AG08396 (cell line): ENCODE measurements around the gene NEGR1.

ENCODE experiments used
- DNase-seq: peaks from one replicate; pipeline ENCODE4 v3.0.0; 2012; ENCODE audit warnings: low spot score, mixed read lengths

NEGR1 gene

GRCh38 chr1:71850515-71850914, 431.8 kb downstream of the NEGR1 start:
- no peak for DNase-seq

GRCh38 chr1:71843012-71843411, 439.3 kb downstream of the NEGR1 start:
- no peak for DNase-seq

GRCh38 chr1:71839876-71840275, 442.5 kb downstream of the NEGR1 start:
- no peak for DNase-seq

DNA sequence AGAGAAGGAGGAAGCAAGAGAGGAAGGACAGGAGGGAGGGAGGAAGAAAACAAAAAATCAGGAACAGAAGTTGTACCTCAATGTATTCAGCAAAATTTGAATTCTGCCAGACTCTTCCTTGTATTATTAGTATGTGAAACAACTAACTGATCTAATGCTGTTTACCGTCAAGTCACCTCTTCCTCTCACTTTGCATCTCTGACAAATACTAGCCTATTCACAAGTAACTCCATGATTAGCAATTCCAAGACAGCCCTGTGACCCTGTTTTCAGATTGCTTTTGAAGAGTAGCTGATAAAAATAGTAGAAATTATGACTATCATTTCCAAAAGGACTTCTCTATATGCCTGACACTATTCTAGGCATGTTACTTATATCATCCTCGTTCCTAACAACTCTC, 445.4 kb downstream of the NEGR1 start:
- DNase-seq: no peak

DNA sequence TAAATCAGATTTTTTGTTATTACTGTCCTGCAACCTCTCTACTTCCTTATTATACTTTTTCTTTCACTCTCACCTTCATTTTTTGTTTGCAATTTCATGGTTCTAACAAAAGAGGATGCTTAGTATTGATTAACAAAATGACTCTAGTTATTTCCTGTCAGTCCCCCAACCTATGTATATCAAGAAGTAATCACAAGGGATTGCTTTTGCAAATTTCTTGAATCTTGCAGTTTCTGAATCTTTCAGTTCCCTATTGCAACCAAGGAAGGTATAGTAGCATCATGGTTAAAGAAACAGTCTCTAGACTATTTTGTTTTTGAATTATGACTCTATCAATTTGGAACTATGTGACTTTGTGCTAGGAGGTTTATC, 446.9 kb downstream of the NEGR1 start:
- DNase-seq: no peak

DNA sequence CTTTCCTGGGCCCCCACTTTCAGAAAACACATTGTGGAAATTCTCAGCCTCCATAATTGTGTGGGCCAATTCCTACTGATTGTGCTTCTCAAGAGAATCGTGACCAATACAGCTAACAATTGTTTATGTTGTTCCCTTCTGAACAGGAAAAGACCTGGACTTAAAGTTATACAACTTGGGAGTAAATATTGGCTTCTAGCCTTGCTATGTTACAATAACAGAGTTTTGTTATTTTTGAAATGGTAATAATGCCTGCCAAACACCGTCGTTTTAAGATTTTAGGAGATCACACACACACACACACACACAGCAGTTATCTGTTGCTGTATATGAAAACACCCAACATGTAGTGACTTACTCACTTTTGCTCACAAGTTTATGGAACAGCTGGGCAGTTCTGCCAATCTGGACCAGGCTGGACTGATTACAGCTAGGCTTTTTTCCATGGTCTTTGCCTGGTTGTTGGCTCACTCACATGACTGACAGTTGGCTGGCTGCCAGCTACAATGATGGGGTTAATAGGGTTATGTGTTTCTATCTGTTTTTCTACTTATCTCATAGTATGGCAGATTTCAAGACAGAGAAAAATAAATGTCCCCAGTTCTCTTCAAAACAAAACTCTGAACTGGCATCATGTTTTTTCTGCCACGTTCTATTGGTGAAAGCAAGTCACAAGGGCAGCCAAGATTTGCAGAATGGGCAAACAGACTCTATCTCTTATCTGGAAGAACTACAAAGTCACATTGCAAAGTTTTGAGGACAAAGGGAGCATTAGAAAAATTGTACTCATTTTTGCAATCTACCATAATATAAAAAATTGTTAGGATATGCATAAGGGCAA, 447.5 kb downstream of the NEGR1 start:
- no peak for DNase-seq

- DNase-seq: no peak
These were observed 450.7 kb downstream of the NEGR1 start for GRCh38 chr1:71831646-71832045.

GRCh38 chr1:71829346-71829745, 453.0 kb downstream of the NEGR1 start:
- DNase-seq: no peak

DNA sequence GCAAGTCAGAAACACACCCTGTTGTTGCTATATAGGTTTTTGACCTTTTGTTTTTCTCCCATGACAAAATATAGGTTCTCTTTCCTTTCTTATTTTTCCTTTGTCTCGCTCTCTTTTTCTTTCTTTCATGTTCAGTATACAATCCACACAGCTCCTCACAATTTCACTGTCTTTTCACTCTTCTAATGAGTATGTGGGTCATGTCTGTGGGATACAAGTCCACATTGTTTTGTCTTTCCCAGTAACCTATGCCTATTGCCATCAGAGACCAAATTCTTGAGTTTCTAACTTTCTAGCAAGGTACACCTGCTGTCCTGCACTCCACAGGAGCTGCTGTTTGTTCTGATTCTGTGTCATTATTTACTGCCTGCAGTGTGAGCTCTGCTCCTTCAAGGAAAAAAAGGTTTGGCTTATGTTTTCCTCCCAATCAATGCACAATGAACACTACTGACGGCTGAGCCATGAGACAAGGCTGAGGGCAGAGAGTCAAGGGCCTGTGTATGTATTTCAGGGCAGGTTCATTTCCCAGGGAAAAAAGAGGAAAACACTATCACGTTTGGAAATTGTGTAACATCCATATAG, 453.8 kb downstream of the NEGR1 start:
- no peak for DNase-seq

GRCh38 chr1:71823708-71824305, 458.5 kb downstream of the NEGR1 start:
- no peak for DNase-seq

GRCh38 chr1:71817028-71817427, 465.3 kb downstream of the NEGR1 start:
- DNase-seq: no peak

DNA sequence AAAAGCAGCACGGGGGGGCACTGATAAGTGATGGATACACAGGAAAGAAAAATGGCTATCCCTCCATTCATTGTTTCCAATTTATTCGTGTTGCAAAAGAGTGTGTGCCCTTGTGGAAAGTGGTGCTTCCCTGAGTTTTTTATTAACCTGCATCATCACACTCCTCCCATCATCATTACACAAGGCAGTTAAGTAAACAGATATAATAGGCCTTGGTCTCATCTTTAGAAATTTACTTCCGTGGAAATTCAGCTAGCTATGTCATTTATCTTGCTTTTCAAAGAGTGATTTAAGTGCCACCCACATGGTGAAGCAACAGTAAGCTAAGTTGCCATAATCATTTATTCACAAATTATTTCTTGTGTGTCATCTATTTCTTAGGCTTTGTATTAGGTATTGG, 473.3 kb downstream of the NEGR1 start:
- no peak for DNase-seq

- DNase-seq: no peak
These were observed 478.2 kb downstream of the NEGR1 start for GRCh38 chr1:71804140-71804539.

DNA sequence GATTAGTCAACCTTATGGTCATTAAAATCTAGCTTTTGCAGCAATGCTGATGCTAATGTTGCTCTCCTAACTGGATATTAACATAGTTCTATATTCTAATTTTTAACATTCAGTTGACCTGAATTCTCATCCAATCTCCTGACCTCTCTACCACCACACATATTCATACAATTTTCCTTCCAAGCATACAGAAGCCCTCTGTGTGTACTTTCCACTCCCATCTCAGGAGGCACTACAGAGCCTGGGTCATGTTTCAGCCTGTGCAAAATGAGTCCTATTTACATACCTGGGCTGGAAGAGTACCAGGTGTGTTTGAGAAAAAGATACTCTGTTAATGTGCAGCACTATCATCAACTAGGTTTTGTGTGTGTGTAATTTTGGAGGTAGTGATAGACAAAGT, 486.3 kb downstream of the NEGR1 start:
- no peak for DNase-seq

GRCh38 chr1:71792264-71792663, 490.1 kb downstream of the NEGR1 start:
- no peak for DNase-seq

DNA sequence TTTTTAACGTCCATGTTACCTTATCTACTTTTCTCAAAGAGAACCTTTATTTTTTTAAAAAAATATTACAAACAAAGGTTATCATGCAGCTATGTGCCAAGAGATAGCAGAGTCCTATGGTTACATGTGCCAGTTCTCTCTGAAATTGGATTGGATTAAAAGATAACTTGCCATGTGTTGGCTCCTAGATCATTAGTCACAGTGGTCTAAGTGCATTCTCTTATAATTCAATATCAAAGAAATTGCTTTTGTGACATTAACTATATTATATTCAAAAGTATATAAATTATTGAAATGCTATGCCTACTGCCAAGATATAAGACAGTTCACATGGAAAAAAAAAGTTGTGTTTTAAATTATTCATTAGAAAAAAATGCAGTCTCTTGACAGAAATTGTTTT, 494.2 kb downstream of the NEGR1 start:
- DNase-seq: no peak

- no peak for DNase-seq
These were observed 494.6 kb downstream of the NEGR1 start for GRCh38 chr1:71787699-71788098.

GRCh38 chr1:71786218-71786617, 496.1 kb downstream of the NEGR1 start:
- DNase-seq: no peak

DNA sequence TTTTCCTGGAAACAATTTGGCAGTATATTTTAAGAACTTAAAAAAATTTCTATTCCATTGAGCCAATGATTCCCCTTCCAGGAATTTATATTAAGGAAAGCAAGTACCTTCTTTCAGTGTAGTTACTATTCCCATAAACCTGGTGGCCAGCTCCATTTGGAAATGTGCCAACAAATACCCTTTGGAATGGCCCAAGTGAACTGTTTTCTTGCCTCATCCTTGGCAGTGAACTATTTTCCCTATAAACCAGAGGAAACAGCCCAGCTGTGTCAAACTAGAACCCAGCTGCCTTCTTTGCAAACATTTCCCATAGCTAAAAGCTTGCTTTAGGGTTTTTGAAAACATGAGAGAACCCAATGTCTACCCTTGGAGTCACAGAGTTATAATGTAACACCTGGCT, 496.9 kb downstream of the NEGR1 start:
- no peak for DNase-seq

GRCh38 chr1:71785000-71785399, 497.3 kb downstream of the NEGR1 start:
- no peak for DNase-seq

GRCh38 chr1:71784241-71784640, 498.1 kb downstream of the NEGR1 start:
- DNase-seq: no peak

DNA sequence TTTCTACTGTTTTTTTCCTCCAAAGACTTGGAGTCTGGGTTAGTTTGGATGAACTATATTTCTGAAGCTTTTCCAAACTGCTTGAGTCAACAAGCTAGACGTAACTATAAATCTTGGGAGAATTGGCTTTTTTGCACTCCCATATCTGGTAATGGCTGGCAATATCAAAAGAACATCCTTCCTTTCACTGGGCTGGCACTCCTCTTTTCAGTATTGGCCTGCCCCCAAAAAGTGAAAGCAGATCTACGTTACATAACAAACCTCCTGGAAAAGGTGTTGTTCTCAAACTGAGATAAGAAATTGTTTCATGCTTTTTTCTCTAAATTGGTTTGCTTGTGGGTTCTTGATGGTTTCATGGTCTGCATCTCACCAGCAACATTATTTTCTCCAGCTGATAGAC, 499.3 kb downstream of the NEGR1 start:
- DNase-seq: no peak

DNA sequence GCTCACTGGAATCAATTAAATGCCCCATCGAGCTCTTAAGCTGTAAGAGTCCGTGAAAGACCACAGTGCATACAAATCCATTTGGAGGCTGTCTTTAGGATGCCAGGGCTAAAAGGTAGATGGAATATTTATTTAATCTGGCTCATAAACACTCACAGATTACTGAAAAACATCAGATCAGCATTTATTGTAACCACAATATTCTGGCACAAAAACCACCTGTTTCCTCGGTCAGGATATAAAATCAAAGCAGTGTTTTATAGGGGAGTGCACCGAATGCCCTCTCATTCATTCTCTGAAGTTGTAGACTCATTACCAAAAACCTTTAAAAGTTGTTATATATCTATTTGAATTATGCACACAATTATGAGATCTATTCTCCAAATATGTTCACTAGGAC, 500.9 kb downstream of the NEGR1 start:
- no peak for DNase-seq

GRCh38 chr1:71780681-71781080, 501.7 kb downstream of the NEGR1 start:
- no peak for DNase-seq
